ENCODE results near the gene GTF3A. TPM values are rescaled to one million over a fixed set of nuclear protein-coding genes. Genes with fewer than 3 reads are reported as not detected.

GTF3A gene
- polyA plus RNA-seq, 12 donors = 104 to 1,254 (median 171) TPM

- no peak for DNase-seq
Measured at GRCh38 chr13:27440408-27440807, 16.0 kb downstream of the GTF3A start.

- DNase-seq = no peak
Measured at GRCh38 chr13:27442071-27442647, 17.7 kb downstream of the GTF3A start.

- DNase-seq = no peak
Measured at GRCh38 chr13:27442797-27443196, 18.4 kb downstream of the GTF3A start.

GRCh38 chr13:27446986-27447583 is 22.7 kb downstream of the GTF3A start:
- no peak for DNase-seq

GRCh38 chr13:27448308-27448707 is 23.9 kb downstream of the GTF3A start:
- no peak for DNase-seq

- no peak for DNase-seq
Measured at GRCh38 chr13:27449081-27449603, 24.7 kb downstream of the GTF3A start.

GRCh38 chr13:27449936-27450828 is 25.8 kb downstream of the GTF3A start, which contains the start of gene MTIF3:
MTIF3 (minus strand) TSS chr13:27450564; CDS start chr13:27440448, 10,116 bp downstream.
- DNase-seq = peak; percentile 94

- peak; percentile 24 for DNase-seq
Measured at GRCh38 chr13:27450921-27451471, 26.6 kb downstream of the GTF3A start.

GRCh38 chr13:27455331-27455855 is 31.0 kb downstream of the GTF3A start:
- no peak for DNase-seq

GRCh38 chr13:27461940-27462584 is 37.6 kb downstream of the GTF3A start:
- DNase-seq = no peak

GRCh38 chr13:27463500-27463899 is 39.1 kb downstream of the GTF3A start:
- DNase-seq = no peak

- no peak for DNase-seq
Measured at GRCh38 chr13:27465611-27466010, 41.2 kb downstream of the GTF3A start.

- no peak for DNase-seq
Measured at GRCh38 chr13:27466513-27466912, 42.1 kb downstream of the GTF3A start.

- DNase-seq = no peak
Measured at GRCh38 chr13:27470075-27470820, 45.8 kb downstream of the GTF3A start.

GRCh38 chr13:27472441-27472840 is 48.0 kb downstream of the GTF3A start:
- no peak for DNase-seq

GRCh38 chr13:27472941-27473340 is 48.5 kb downstream of the GTF3A start:
- DNase-seq = no peak

GRCh38 chr13:27474751-27475268 is 50.4 kb downstream of the GTF3A start:
- DNase-seq = no peak

- DNase-seq = no peak
Measured at GRCh38 chr13:27476943-27477703, 52.7 kb downstream of the GTF3A start.

- no peak for DNase-seq
Measured at GRCh38 chr13:27481766-27482165, 57.3 kb downstream of the GTF3A start.

GRCh38 chr13:27482983-27483382 is 58.6 kb downstream of the GTF3A start:
- no peak for DNase-seq
